Natural killer cell treated with Interleukin-12 subunit alpha and Interleukin-12 subunit beta and Interleukin-15 and Interleukin-18, amount 100 ng/mL, for 72 hours (primary cell): Measurements from ENCODE around the gene INPP5B. TPM values are rescaled to one million over a fixed set of nuclear protein-coding genes. Genes with fewer than 3 reads are reported as not detected.
"Not testable (repeated sequence)": the region's sequence is repeated elsewhere in the genome, so short reads cannot be mapped to it uniquely, and the experiment has no call there.

Source experiments
- ATAC-seq, 2 donors: fragments of 150-1000 bp; cut with Tn5 transposase in 1 of 2; sonication (Bioruptor Pico), chemical (Tn5 transposase) in 1 of 2; 2 replicates each; pipeline ENCODE4 v1.10.0; 2021
- DNase-seq: peaks from one replicate; pipeline ENCODE4 v3.0.0; 2022; ENCODE audit warnings: low spot score
- H3K27ac Mint-ChIP-seq, 2 donors: 1 replicate in 1 of 2; 2 replicates in 1 of 2; pipeline ENCODE4 v1.8.0; 2022; ENCODE audit warnings: mixed read lengths in 2 of 2, mild to moderate bottlenecking in 1 of 2, moderate library complexity in 1 of 2
- H3K27me3 Mint-ChIP-seq, 2 donors: 1 replicate in 1 of 2; 2 replicates in 1 of 2; pipeline ENCODE4 v1.8.0; 2022; ENCODE audit warnings: mixed read lengths in 2 of 2
- H3K36me3 Mint-ChIP-seq: one replicate; pipeline ENCODE4 v1.8.0; 2022; ENCODE audit warnings: mixed read lengths
- H3K4me1 Mint-ChIP-seq, 2 donors: 1 replicate in 1 of 2; 2 replicates in 1 of 2; pipeline ENCODE4 v1.8.0; 2022; ENCODE audit warnings: low read depth in 2 of 2, mixed read lengths in 2 of 2, mild to moderate bottlenecking in 1 of 2
- H3K4me3 Mint-ChIP-seq: one replicate; pipeline ENCODE4 v1.8.0; 2022; ENCODE audit warnings: mixed read lengths
- H3K9me3 Mint-ChIP-seq: 2 replicates; pipeline ENCODE4 v1.8.0; 2022; ENCODE audit warnings: mixed read lengths
- total RNA-seq, 2 donors: library from RNA; stranded (reverse); gene quantifications; one replicate each; pipeline ENCODE4 v1.2.3, GENCODE V29; 2022

INPP5B gene
- total RNA-seq, 2 donors from 2014 or later, result 48.1 to 86.0 TPM

- Mint-ChIP-seq H3K4me3 (no peak overlapping the region), H3K9me3 (no peaks in the 10 kb centered on the region), H3K27ac (no peak overlapping the region), H3K36me3 (peaks cover 5% of the 10 kb centered on the region), H3K4me1 (peaks cover 16 to 17% of the 10 kb centered on the region in 2 donors), H3K27me3 (no peaks in the 10 kb centered on the region)
- DNase-seq, result no peak
- ATAC-seq, result no peak
Measured at GRCh38 chr1:37914719-37915475, 32.0 kb downstream of the INPP5B start.

DNA sequence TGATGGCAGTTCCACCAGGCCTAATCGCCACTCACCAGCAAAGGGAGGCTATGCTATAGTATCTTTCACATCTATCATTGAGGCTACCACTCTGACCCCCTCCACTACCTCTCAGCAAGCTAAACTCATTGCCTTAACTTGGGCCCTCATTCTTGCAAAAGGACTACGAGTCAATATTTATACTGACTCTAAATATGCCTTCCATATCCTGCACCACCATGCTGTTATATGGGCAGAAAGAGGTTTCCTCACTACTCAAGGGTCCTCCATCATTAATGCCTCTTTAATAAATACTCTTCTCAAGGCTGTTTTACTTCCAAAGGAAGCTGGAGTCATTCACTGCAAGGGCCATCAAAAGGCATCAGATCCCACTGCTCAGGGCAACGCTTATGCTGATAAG lies 35.4 kb downstream of the INPP5B start:
- H3K36me3 Mint-ChIP-seq, result peaks cover 17% of the 10 kb centered on the region

GRCh38 chr1:37910886-37911285 lies 36.0 kb downstream of the INPP5B start:
- peaks cover 17 to 24% of the 10 kb centered on the region in 2 donors for H3K4me1 Mint-ChIP-seq
- H3K4me3 Mint-ChIP-seq, DNase-seq, H3K27me3 Mint-ChIP-seq, H3K9me3 Mint-ChIP-seq, H3K27ac Mint-ChIP-seq, ATAC-seq: not testable (repeated sequence)
- peaks cover 17% of the 10 kb centered on the region for H3K36me3 Mint-ChIP-seq

More for the DNA sequence above, 35.4 kb downstream of the INPP5B start:
- not testable (repeated sequence) for H3K27ac Mint-ChIP-seq, ATAC-seq, H3K9me3 Mint-ChIP-seq, H3K27me3 Mint-ChIP-seq, H3K4me3 Mint-ChIP-seq, DNase-seq
- H3K4me1 Mint-ChIP-seq, result peaks cover 17 to 24% of the 10 kb centered on the region in 2 donors

- not testable (repeated sequence) for H3K9me3 Mint-ChIP-seq, DNase-seq, H3K4me3 Mint-ChIP-seq, ATAC-seq, H3K27me3 Mint-ChIP-seq
- Mint-ChIP-seq H3K4me1 (peaks cover 17 to 24% of the 10 kb centered on the region in 2 donors), H3K36me3 (peaks cover 17% of the 10 kb centered on the region), H3K27ac (peak overlapping the region; percentile 26 to 50)
Measured at GRCh38 chr1:37908531-37908930, 38.3 kb downstream of the INPP5B start.

DNA sequence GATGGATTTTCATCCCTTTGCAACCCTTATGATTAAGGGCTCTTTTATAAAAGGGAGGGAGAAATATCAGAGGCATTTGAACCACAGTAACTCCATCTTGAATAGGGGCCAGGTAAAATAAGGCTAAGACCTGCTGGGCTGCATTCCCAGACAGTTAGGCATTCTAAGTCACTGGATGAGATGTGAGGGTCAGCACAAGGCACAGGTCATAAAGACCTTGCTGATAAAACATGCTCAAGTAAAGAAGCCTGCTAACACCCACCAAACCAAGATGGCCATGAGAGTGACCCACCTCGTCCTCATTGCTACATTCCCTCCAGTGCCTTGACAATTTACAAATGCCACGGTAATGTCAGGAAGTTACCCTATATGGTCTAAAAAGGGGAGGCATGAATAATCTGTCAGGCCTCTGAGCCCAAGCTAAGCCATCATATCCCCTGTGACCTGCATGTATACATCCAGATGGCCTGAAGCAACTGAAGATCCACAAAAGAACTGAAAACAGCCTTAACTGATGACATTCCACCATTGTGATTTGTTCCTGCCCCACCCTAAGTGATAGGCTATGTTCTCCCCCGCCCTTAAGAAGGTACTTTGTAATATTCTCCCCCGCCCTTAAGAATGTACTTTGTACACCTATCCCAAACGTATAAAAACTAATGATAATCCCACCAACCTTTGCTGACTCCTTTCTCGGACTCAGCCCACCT lies 39.3 kb downstream of the INPP5B start:
- not testable (repeated sequence) for DNase-seq, H3K27me3 Mint-ChIP-seq, ATAC-seq, H3K4me3 Mint-ChIP-seq, H3K9me3 Mint-ChIP-seq
- Mint-ChIP-seq H3K36me3 (peaks cover 17% of the 10 kb centered on the region), H3K4me1 (peaks cover 17 to 30% of the 10 kb centered on the region in 2 donors), H3K27ac (peak overlapping the region in 1 of 2 donors; percentile 50)

DNA sequence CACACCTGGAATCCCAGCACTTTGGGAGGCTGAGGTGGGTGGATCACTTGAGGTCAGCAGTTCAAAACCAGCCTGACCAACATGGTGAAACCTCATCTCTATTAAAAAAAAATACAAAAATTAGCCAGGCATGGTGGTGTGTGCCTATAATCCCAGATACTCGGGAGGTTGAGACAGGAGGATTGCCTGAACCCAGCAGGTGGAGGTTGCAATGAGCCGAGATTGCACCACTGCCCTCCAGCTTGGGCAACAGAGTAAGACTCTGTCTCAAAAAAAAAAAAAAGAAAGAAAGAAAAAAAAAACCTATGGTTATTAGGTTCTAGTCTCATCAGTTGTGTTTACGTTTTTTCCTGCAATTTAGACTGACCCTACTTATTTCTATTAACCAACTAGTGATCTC lies 40.3 kb downstream of the INPP5B start:
- not testable (repeated sequence) for H3K4me3 Mint-ChIP-seq, H3K27me3 Mint-ChIP-seq, ATAC-seq, DNase-seq, H3K9me3 Mint-ChIP-seq
- Mint-ChIP-seq H3K4me1 (peaks cover 25 to 38% of the 10 kb centered on the region in 2 donors), H3K27ac (peak overlapping the region in 1 of 2 donors; percentile 50), H3K36me3 (peaks cover 17% of the 10 kb centered on the region)

GRCh38 chr1:37905727-37906126 lies 41.1 kb downstream of the INPP5B start:
- ATAC-seq, result no peak
- peaks cover 3% of the 10 kb centered on the region for H3K9me3 Mint-ChIP-seq
- no peaks in the 10 kb centered on the region for H3K27me3 Mint-ChIP-seq
- H3K4me3 Mint-ChIP-seq, result no peak overlapping the region
- peaks cover 33 to 45% of the 10 kb centered on the region in 2 donors for H3K4me1 Mint-ChIP-seq
- DNase-seq, result no peak
- peaks cover 17% of the 10 kb centered on the region for H3K36me3 Mint-ChIP-seq
- H3K27ac Mint-ChIP-seq, result peak overlapping the region in 1 of 2 donors; percentile 50

GRCh38 chr1:37903921-37904320 lies 42.9 kb downstream of the INPP5B start:
- not testable (repeated sequence) for H3K4me3 Mint-ChIP-seq, ATAC-seq, DNase-seq, H3K9me3 Mint-ChIP-seq, H3K27me3 Mint-ChIP-seq
- Mint-ChIP-seq H3K36me3 (peaks cover 11% of the 10 kb centered on the region), H3K4me1 (peaks cover 26 to 40% of the 10 kb centered on the region in 2 donors), H3K27ac (peak overlapping the region in 1 of 2 donors; percentile 99)

GRCh38 chr1:37902983-37903382 lies 43.9 kb downstream of the INPP5B start:
- ATAC-seq (no peak), DNase-seq (no peak)
- H3K27me3 Mint-ChIP-seq, result no peaks in the 10 kb centered on the region
- peaks cover 3% of the 10 kb centered on the region for H3K9me3 Mint-ChIP-seq
- H3K36me3 Mint-ChIP-seq, result peaks cover 6% of the 10 kb centered on the region
- H3K27ac Mint-ChIP-seq, result peak overlapping the region; percentile 94 to 99
- H3K4me3 Mint-ChIP-seq, result no peak overlapping the region
- peaks cover 19 to 32% of the 10 kb centered on the region in 2 donors for H3K4me1 Mint-ChIP-seq

DNA sequence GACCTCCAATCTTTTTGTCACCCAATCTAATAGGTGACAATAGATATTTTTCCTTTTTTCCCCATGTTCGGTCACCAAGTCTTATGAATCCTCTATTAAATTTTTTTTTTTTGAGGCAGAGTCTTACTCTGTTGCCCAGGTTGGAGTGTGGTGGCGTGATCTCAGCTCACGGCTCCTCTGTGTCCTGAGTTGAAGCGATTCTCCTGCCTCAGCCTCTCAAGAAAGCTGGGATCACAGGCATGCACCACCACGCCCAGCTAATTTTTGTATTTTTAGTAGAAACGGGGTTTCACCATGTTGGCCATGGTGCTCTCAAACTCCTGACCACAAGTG lies 45.0 kb downstream of the INPP5B start:
- Mint-ChIP-seq H3K9me3 (no peaks in the 10 kb centered on the region), H3K4me3 (peak overlapping the region; percentile 70), H3K4me1 (peaks cover 17 to 25% of the 10 kb centered on the region in 2 donors), H3K27me3 (no peaks in the 10 kb centered on the region), H3K36me3 (peaks cover under 1% of the 10 kb centered on the region), H3K27ac (peak overlapping the region; percentile 94 to 99)
- peak; percentile 51 to 59 for ATAC-seq
- no peak for DNase-seq

- Mint-ChIP-seq H3K9me3 (no peaks in the 10 kb centered on the region), H3K27ac (peak overlapping the region; percentile 94 to 99)
Measured at GRCh38 chr1:37901191-37901892, 45.5 kb downstream of the INPP5B start.

GRCh38 chr1:37897563-37897962 lies 49.3 kb downstream of the INPP5B start:
- Mint-ChIP-seq H3K27ac (peak overlapping the region in 1 of 2 donors; percentile 70), H3K4me1 (peaks cover 23 to 24% of the 10 kb centered on the region in 2 donors)
- not testable (repeated sequence) for H3K4me3 Mint-ChIP-seq, H3K36me3 Mint-ChIP-seq, DNase-seq, H3K9me3 Mint-ChIP-seq, ATAC-seq, H3K27me3 Mint-ChIP-seq

More at GRCh38 chr1:37901191-37901892, 45.5 kb downstream of the INPP5B start:
- DNase-seq (peak; percentile 82), ATAC-seq (peak; percentile 91)
- H3K4me3 Mint-ChIP-seq, result peak overlapping the region; percentile 70
- H3K4me1 Mint-ChIP-seq, result peaks cover 17 to 23% of the 10 kb centered on the region in 2 donors
- no peaks in the 10 kb centered on the region for H3K36me3 Mint-ChIP-seq
- H3K27me3 Mint-ChIP-seq, result no peaks in the 10 kb centered on the region

DNA sequence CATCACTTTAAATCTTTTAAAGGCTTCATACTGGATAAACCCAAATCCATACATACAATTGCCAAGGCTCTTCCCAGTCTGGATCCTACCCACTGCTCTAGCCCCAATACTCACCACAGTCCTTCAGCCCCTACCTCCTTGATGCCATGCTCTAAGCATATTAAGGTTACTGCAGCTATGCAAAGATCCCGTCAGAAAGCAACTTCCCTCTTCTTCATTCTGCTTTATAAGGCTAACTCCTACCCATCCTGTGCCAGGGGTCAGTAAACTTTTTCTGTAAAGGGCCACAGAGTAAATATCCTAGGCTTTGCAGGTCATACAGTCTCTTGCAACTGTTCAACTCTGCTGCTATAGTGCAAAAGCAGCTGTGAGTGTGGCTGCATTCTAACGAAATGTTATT lies 53.2 kb downstream of the INPP5B start:
- no peak for ATAC-seq

More for the DNA sequence above, 53.2 kb downstream of the INPP5B start:
- no peaks in the 10 kb centered on the region for H3K27me3 Mint-ChIP-seq
- peaks cover 7 to 18% of the 10 kb centered on the region in 2 donors for H3K4me1 Mint-ChIP-seq
- H3K36me3 Mint-ChIP-seq, result peaks cover under 1% of the 10 kb centered on the region
- H3K27ac Mint-ChIP-seq, result peak overlapping the region; percentile 59 to 88
- DNase-seq, result no peak
- H3K9me3 Mint-ChIP-seq, result no peaks in the 10 kb centered on the region
- H3K4me3 Mint-ChIP-seq, result no peak overlapping the region
